ENCODE results near the gene LUC7L.

DNA sequence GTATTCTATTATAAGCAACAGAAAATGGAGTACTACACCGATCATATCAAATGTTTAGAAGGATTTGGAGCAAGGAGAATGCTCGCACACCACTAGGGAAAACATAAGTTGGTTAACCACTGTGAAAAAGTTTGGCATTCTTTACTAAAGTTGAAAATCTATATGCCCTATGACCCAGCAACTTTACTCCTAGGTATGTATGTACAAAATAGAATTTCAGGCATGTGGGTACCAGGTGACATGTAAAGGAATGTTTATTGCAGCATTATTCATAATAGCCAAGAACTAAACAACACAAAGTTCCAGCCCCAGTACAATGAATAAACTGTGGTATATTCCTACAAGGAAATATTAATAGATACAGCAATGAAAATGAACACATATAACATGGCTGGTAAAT lies 82.6 kb downstream of the LUC7L start:
- TF ChIP-seq, protein P1, sequence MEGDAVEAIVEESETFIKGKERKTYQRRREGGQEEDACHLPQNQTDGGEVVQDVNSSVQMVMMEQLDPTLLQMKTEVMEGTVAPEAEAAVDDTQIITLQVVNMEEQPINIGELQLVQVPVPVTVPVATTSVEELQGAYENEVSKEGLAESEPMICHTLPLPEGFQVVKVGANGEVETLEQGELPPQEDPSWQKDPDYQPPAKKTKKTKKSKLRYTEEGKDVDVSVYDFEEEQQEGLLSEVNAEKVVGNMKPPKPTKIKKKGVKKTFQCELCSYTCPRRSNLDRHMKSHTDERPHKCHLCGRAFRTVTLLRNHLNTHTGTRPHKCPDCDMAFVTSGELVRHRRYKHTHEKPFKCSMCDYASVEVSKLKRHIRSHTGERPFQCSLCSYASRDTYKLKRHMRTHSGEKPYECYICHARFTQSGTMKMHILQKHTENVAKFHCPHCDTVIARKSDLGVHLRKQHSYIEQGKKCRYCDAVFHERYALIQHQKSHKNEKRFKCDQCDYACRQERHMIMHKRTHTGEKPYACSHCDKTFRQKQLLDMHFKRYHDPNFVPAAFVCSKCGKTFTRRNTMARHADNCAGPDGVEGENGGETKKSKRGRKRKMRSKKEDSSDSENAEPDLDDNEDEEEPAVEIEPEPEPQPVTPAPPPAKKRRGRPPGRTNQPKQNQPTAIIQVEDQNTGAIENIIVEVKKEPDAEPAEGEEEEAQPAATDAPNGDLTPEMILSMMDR (IDR thresholded peaks at IDR 0.05), result no peak
- TF ChIP-seq EZH2phosphoT487 (IDR thresholded peaks at IDR 0.05), result no peak
